Measurements from ENCODE around the gene KCTD5.
A peak's percentile ranks its signal among the peaks of the same experiment; 100 is the strongest.
"Not testable (repeated sequence)": the region's sequence is repeated elsewhere in the genome, so short reads cannot be mapped to it uniquely, and the experiment has no call there.

Gene KCTD5

GRCh38 chr16:2679902-2680301 lies 2.4 kb upstream of the KCTD5 start:
- H3F3A ChIP-seq (ENCODE audit: low read depth); H2AFZ ChIP-seq (ENCODE audit: low read length); H3K79me2 ChIP-seq (ENCODE audit: insufficient read depth, low read length); H3K4me3 ChIP-seq (ENCODE audit: low read length, poor library complexity, severe bottlenecking); H3K9ac ChIP-seq (ENCODE audit: low read depth, low read length, poor library complexity, severe bottlenecking); H3K9me3 ChIP-seq (ENCODE audit: insufficient read depth, low read depth, low read length); H3K4me2 ChIP-seq (ENCODE audit: low read depth, low read length, poor library complexity, severe bottlenecking); H3K36me3 ChIP-seq (ENCODE audit: insufficient read depth, low read length); H3K9me2 ChIP-seq (replicated peaks; ENCODE audit: low read depth, low read length); H3K27me3 ChIP-seq (ENCODE audit: insufficient read depth, low read length, poor library complexity, severe bottlenecking); H4K20me1 ChIP-seq (ENCODE audit: insufficient read depth, low read length, poor library complexity, severe bottlenecking); H3K4me1 ChIP-seq (ENCODE audit: insufficient read depth, low read length, poor library complexity, severe bottlenecking): not testable (repeated sequence)

GRCh38 chr16:2680360-2680759 lies 2.0 kb upstream of the KCTD5 start:
- H3K4me2 ChIP-seq (ENCODE audit: low read depth, low read length, poor library complexity, severe bottlenecking); H3K9me2 ChIP-seq (replicated peaks; ENCODE audit: low read depth, low read length); H4K20me1 ChIP-seq (ENCODE audit: insufficient read depth, low read length, poor library complexity, severe bottlenecking); H3K4me3 ChIP-seq (ENCODE audit: low read length, poor library complexity, severe bottlenecking); H3K9me3 ChIP-seq (ENCODE audit: insufficient read depth, low read depth, low read length); H3K4me1 ChIP-seq (ENCODE audit: insufficient read depth, low read length, poor library complexity, severe bottlenecking); H3K9ac ChIP-seq (ENCODE audit: low read depth, low read length, poor library complexity, severe bottlenecking); H3K79me2 ChIP-seq (ENCODE audit: insufficient read depth, low read length); H3K27me3 ChIP-seq (ENCODE audit: insufficient read depth, low read length, poor library complexity, severe bottlenecking); H3K36me3 ChIP-seq (ENCODE audit: insufficient read depth, low read length); H3F3A ChIP-seq (ENCODE audit: low read depth); H2AFZ ChIP-seq (ENCODE audit: low read length): not testable (repeated sequence)

DNA sequence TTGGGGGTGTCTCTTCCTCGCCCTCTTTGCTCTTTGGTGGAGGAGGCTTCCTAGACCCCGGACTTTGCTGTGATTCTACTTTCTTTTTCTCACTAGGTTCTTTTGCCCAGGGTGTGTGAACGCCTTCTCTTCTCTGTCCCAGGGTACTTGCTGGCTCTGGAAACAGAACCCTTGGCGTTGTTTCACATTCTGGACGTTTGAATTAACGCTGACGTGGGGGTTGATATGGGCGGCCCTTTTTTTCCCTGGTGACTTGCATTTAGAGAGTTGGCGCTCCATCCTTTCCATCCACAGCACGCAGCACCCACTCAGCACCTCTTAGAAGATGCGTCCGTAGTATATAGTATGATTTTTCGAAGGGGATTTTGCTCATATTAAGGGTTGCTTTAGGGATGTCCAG lies 718 bp downstream of the KCTD5 start:
- not testable (repeated sequence) for H3K27me3 ChIP-seq (ENCODE audit: insufficient read depth, low read length, poor library complexity, severe bottlenecking); H3K9ac ChIP-seq (ENCODE audit: low read depth, low read length, poor library complexity, severe bottlenecking); H3K4me2 ChIP-seq (ENCODE audit: low read depth, low read length, poor library complexity, severe bottlenecking); H3K4me3 ChIP-seq (ENCODE audit: low read length, poor library complexity, severe bottlenecking); H4K20me1 ChIP-seq (ENCODE audit: insufficient read depth, low read length, poor library complexity, severe bottlenecking); H3K4me1 ChIP-seq (ENCODE audit: insufficient read depth, low read length, poor library complexity, severe bottlenecking); H3K36me3 ChIP-seq (ENCODE audit: insufficient read depth, low read length); H2AFZ ChIP-seq (ENCODE audit: low read length); H3F3A ChIP-seq (ENCODE audit: low read depth); H3K9me2 ChIP-seq (replicated peaks; ENCODE audit: low read depth, low read length); H3K9me3 ChIP-seq (ENCODE audit: insufficient read depth, low read depth, low read length)
- H3K79me2 ChIP-seq (ENCODE audit: insufficient read depth, low read length), result peaks cover 13% of the 10 kb centered on the region; the same call in 1 of the 2 replicates

GRCh38 chr16:2686075-2686474 lies 3.8 kb downstream of the KCTD5 start:
- H3K4me2 ChIP-seq (ENCODE audit: low read depth, low read length, poor library complexity, severe bottlenecking); H3K36me3 ChIP-seq (ENCODE audit: insufficient read depth, low read length); H2AFZ ChIP-seq (ENCODE audit: low read length); H3F3A ChIP-seq (ENCODE audit: low read depth); H4K20me1 ChIP-seq (ENCODE audit: insufficient read depth, low read length, poor library complexity, severe bottlenecking); H3K4me1 ChIP-seq (ENCODE audit: insufficient read depth, low read length, poor library complexity, severe bottlenecking); H3K27me3 ChIP-seq (ENCODE audit: insufficient read depth, low read length, poor library complexity, severe bottlenecking); H3K9ac ChIP-seq (ENCODE audit: low read depth, low read length, poor library complexity, severe bottlenecking); H3K9me2 ChIP-seq (replicated peaks; ENCODE audit: low read depth, low read length); H3K9me3 ChIP-seq (ENCODE audit: insufficient read depth, low read depth, low read length); H3K4me3 ChIP-seq (ENCODE audit: low read length, poor library complexity, severe bottlenecking): not testable (repeated sequence)
- H3K79me2 ChIP-seq (ENCODE audit: insufficient read depth, low read length), result peaks cover 19% of the 10 kb centered on the region; the same call in 1 of the 2 replicates

GRCh38 chr16:2686912-2687507 lies 4.7 kb downstream of the KCTD5 start:
- Histone ChIP-seq H3K4me1 (ENCODE audit: insufficient read depth, low read length, poor library complexity, severe bottlenecking) (peaks cover 3% of the 10 kb centered on the region), H3K9ac (ENCODE audit: low read depth, low read length, poor library complexity, severe bottlenecking) (no peak overlapping the region), H2AFZ (ENCODE audit: low read length) (no peak overlapping the region), H3F3A (ENCODE audit: low read depth) (no peaks in the 10 kb centered on the region), H3K27me3 (ENCODE audit: insufficient read depth, low read length, poor library complexity, severe bottlenecking) (no peaks in the 10 kb centered on the region), H3K4me3 (ENCODE audit: low read length, poor library complexity, severe bottlenecking) (peak overlapping the region; percentile 10), H3K79me2 (ENCODE audit: insufficient read depth, low read length) (peaks cover 19% of the 10 kb centered on the region; the same call in 1 of the 2 replicates), H3K4me2 (ENCODE audit: low read depth, low read length, poor library complexity, severe bottlenecking) (peak overlapping the region; percentile 48), H4K20me1 (ENCODE audit: insufficient read depth, low read length, poor library complexity, severe bottlenecking) (no peaks in the 10 kb centered on the region), H3K36me3 (ENCODE audit: insufficient read depth, low read length) (no peaks in the 10 kb centered on the region), H3K9me3 (ENCODE audit: insufficient read depth, low read depth, low read length) (no peaks in the 10 kb centered on the region), H3K9me2 (replicated peaks; ENCODE audit: low read depth, low read length) (no peaks in the 10 kb centered on the region)
- TF ChIP-seq EZH2phosphoT487 (IDR thresholded peaks at IDR 0.05; ENCODE audit: borderline replicate concordance) (no peak), CTCF (conservative IDR thresholded peaks at IDR 0.05; ENCODE audit: low read length) (no peak)

Data from Loucy (cell line).